Effector CD8-positive, alpha-beta T cell (primary cell): Measurements from ENCODE around the gene PLEKHG4B.
"Not testable (repeated sequence)": the region's sequence is repeated elsewhere in the genome, so short reads cannot be mapped to it uniquely, and the experiment has no call there.

Source experiments
- DNase-seq: peaks from one replicate; lab custom pipeline; 2025; lab: John Stamatoyannopoulos, UW

The PLEKHG4B gene

DNA sequence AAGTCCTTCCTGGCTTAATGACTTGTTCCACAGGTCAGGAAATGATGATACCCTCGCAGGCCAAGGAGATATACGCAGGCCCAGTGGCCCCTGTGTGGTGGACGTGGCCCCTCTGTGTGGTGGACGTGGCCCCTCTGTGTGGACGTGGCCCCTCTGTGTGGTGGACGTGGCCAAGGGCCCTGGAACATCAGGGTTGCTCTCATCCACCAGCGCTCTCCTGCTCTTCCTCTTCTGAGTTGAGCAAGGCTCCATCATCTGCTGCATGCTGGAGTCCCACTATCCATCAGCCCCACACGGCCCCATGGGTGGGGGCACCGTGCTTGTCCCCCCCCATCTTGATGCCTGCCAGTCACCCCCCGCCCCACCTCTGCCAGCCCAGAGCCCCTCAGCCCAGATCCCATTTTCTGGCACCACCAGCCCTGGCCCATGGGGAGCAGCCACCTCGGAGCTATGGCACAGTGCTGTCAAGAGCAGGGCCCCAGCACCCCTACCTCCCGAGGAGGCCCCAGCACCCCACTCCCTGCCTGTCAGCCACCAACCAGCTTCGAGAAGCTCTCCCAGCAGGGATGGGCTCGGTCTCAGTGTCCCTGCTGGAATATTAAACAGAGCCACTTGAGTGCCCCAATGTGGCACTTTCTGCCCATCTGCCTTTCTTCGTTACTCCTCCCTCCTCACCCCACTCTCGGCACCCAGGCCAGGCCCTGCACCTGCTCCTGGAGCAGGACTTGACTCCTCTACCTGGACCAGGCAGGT is 107.4 kb downstream of the PLEKHG4B start:
- DNase-seq: no peak

DNA sequence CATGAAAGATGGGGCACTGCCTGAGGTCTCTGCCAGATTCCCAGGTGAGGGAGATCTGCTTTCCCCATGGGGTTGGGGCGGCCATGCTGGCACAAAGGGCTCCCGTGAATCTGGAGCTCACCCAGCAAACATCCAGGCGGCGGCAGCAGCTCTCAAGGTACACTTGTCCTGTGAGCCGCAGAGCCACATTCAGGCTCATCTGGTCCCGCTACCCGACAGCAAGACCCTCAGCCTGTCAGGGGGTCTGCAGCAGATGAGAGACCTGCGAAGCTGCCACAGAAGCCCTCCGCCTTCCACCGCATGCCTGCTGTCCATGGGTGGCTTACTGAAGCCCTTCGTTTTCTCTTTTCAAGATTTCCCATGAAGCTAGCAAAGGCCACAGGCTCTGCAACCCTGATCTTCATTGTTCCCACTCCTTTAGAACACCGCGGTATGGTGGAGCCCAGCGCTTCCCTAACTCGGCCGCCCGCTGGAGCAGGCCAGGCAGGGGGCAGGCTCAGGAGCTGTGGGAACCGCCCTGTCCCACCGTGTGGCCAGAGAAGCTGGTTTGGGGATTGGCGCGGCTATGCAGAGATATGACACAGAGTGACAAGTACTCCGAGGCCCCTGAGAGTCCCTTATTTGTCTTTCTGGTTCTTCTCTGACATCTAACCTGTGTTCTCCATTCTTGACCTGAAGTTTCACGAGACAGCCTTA is 108.1 kb downstream of the PLEKHG4B start:
- DNase-seq: no peak

DNA sequence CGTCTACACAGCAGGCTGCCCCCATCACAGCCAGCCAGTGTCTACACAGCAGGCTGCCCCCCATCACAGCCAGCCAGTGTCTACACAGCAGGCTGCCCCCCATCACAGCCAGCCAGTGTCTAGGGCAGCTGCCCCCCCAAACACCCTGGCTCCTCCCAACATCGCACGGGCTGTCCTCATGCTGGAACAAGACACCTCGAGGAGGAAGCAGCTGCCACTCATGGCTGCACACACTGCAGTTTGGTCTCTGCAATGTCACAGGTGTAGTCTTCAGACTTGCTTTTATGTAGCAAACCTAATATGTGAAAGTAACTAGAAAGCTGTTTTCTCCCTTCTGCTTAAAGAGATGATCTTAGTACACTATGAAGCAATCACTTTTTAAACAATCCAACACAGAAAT is 109.0 kb downstream of the PLEKHG4B start:
- DNase-seq: no peak

DNA sequence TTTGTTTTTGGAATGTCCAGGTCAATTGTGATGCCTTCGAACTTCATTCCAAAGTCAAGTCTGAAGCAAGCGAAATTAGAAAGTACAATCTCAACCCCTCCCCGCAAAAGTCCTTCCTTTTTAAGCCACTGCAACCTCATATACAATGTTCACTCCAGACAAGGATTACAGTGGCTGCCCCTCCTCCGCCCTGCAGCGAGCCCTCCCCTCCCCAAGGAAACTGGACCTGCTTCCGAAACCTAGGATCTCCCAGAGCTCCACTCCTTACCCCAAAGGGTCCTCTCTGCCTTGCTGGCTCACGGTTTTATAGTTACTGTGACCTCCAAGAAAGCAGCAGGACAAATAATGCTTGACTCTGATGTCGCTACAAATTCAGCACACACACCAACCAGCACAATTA is 109.7 kb downstream of the PLEKHG4B start:
- DNase-seq: no peak

DNA sequence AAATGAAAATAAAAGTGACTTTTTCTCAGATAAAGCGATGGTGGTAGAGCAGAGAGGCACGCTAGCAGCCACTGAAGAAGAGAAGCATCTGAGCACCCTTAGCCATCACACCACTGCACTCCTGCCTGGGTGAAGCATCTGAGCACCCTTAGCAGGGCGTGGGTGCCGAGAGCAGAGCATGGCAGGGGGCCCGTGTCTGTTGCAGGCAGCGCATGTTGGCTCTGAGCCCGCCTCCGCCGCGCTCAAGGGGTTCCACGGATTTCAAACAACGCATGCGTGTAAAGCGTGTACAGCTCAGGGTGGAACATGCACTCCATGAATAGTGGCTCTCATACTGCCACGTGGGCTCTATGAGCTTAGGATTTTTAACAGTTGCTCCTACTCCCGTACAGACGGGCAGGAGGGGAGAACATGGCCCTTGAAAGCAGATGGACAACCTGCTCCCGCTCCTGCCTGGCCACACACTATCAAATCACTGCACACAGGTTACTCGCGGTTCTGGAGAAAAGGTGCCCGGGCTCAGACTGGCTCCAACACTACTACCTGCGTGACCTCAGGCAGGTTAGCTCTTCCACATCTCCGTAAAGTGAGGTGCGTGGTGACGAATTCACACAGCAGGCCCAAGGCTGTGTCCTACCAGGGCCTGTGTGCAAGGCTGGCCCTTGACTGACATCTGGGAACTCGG is 111.4 kb downstream of the PLEKHG4B start:
- DNase-seq: no peak

DNA sequence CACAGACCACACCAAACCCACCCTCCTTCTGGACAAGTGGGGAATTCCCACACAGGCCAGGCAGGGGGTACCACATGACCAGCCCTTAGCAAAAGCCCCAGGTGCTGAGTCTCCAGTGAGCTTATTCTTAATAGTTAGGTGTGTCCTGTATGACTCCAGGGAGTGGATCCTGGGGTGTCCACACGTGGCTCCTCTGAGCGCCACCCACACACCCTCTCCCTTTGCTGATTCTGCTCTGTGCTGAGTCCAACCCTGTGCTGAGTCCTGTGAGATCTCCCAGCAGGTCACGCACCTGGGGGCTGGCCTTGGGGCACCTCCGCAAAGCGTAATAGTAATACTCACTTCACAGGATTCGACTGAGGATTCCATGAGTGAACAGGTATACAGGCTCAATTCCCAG is 112.0 kb downstream of the PLEKHG4B start:
- no peak for DNase-seq

DNA sequence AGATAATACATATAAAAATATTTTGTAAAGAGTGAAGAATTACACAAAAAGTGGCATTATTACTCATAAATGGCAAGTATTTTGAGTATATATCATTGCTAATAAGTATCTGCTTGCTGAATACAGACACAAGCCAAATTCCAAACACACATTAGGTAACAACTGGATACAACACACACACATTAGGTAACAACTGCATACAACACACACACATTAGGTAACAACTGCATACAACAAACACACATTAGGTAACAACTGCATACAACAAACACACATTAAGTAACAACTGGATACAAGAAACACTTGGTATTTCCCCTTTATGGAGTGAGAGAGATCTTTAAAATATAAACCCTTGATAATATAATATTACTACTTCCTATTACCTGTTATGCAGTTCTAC is 112.5 kb downstream of the PLEKHG4B start:
- no peak for DNase-seq

DNA sequence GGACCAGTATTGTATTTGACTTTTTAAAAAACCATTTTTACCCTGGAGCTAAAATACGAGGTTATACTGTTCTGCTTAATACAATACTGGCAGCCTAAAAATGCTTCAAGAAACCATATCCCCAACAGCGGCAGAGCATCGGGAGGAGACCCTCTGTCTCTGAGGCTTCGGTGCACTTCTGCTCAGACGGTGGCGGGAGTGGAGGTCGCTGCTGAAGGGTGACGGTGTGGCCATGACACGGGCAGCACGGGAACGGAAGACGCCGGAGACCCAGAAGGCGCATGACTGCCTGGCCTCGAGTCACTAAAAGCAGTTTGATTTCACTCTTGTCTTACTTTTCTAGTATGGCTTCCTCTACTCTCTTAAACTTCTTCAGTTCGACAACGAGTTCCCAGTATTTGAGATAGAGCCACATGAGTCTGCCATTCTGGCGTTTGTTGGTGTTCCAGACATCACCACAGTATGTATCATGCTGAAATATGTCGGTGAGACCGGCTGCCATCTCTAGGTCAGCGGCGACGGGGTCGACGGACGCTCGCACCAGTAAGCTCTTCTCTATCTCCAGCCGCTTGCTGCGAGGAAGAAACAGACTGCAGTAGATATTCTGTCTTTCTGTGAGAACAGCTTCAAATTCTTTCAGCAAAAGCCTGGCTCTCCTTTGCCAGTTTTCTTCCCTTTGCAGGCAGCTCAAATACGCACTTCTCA is 113.2 kb downstream of the PLEKHG4B start:
- no peak for DNase-seq

DNA sequence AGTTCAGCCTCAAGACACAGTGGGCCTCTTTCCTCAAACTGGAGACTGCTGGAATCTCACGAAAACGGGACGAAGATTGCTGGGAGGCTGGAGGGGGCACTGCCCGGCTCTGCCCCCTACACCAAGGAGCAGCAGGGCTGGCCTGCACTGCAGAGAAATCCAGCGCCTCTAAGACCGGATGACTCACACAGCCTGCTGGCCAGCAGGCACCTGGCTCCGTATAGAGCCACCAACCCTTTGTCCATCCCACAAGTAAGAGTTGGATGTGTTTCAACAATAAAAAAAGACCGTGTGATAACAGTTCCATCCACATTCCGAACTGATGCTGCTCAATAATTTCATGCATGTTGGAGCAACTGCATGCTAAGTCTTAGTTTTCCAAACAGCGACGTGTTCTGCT is 114.4 kb downstream of the PLEKHG4B start:
- DNase-seq: no peak

DNA sequence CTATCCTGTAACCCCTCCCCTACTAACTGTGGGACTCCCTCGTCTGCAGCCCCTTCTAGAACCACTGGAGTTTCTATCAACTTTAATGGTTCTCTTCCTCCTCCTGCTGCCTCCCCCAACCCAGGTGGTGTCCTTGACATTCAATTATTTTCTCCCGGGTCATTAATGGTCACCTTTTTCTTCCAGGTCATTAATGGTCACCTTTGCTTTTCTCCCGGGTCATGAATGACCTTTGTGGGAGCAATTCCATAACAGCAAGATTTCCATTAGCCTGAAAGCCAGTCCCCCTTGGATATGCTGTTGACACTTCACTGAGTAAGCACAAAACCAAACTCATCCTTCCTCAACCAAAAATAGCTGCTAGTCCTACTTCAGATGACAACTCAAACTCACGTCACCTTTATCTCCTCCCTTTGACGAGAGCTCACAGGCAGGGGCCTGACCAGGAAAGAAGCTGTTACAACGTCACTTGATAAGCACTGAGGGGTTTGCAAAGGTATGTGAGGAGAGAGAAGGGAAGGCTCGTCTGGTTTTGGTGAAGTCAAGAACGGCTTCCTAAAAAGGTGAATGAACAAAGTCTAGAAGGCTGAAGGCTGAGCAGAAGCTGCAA is 115.1 kb downstream of the PLEKHG4B start:
- DNase-seq: no peak

DNA sequence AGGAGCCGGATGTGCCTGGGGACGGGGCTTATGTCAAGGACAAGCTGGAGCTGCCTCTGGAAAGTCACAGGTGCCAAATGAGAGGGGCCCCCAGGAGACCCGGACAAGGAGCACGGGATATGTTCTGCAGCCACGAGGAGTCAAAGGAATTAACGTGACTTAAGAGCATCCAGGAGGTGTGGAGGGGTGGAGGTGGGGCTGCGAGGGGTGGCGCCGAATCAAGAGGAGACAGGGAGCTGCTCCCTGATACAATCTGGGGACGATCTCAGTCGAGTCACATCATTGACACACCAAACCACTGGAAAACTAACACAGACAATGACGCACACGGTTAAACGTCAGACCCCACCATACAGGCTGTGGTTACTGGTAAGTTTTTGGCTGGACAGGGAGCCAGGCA is 115.6 kb downstream of the PLEKHG4B start:
- DNase-seq: no peak

DNA sequence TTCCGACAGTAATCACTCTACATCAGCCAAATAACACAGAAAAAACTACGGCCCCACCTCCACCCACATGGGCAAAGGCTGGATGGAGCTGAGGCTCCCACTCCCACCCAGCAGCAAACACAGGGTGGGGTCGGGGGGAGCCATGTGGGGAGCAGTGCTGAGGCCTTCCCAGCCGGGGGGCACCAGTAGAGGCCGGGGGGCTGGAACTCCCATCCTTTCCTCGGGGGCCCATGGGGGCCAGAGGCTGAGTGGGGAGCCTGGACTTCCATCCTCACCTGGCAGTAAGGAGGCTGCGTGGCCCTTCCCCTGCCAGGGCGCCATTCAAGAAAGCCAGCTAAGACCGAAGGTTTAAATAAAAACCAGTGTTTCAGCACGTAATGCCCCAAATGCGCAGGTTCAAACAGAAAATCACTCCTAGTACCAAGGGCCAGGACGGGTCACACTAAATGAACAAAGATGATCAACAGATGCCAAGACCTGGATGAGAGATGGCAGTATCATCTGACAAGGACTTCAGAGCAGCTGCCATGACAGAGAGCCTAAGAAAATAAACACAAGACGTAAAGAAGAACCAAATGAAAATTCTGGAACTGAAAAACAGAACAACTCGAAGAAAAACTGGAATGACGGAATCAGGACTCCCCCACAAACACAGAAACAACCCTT is 116.6 kb downstream of the PLEKHG4B start:
- DNase-seq: no peak

DNA sequence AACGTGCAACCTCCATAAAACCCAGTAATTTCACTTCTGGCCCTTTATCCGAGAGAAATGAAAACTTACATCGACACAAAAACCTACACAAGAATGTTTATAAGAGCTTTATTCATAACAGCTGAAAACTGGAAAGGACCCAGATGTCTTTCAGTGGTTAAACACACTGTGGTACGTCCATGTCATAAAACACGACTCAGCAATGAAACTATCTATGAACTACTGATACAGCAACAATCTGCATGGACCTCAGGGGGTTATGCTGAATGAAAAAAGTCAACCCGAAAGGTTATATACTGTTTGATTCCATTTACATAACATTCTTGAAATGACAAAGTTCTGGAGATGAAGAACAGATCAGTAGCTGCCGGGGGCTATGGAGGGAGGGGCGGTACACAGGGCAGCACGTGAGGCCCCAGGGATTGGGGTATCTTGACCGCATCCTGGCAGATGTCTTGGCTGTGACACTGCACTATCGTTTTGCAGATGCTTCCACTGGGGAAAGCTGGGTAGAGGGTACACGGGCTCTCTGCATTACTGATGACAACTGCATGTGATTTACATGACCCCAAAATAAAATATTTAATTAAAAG is 121.9 kb downstream of the PLEKHG4B start:
- no peak for DNase-seq

DNA sequence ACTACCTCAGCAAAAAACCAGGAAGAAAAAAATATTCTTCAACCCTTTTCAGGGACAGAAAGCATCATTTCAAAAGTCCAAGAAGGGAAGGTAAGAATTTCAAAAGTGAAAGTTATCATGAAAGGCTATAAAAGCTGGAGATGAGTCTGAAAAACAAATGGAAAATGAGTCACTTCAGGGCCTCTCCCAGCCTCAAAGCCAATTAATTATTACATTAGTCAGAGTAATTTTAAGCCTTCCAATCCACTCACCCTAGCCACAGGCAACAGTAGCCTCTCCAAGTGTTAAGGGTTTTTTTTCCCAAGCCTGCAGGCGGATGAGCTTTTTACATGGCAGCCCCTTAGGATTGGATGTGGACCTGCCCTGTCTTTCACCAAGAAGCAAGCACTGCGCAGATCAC is 123.3 kb downstream of the PLEKHG4B start:
- DNase-seq: not testable (repeated sequence)

DNA sequence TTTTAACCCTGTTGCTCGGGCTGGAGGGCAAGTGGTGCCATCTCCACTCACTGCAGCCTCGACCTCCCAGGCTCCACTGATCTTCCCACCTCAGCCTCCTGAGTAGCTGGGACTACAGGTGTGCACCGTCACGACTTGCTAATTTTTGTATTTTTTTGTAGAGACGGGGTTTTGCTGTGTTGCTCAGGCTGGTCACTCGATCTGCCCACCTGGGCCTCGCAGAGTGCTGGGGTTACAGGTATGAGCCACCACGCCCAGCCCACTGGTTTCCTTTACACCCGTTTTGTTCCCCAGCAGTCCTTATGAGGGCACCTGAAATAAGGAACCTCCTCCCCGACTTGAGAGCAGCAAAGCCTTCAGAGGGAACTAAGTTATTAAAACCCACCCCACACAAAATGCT is 124.1 kb downstream of the PLEKHG4B start:
- DNase-seq: not testable (repeated sequence)

DNA sequence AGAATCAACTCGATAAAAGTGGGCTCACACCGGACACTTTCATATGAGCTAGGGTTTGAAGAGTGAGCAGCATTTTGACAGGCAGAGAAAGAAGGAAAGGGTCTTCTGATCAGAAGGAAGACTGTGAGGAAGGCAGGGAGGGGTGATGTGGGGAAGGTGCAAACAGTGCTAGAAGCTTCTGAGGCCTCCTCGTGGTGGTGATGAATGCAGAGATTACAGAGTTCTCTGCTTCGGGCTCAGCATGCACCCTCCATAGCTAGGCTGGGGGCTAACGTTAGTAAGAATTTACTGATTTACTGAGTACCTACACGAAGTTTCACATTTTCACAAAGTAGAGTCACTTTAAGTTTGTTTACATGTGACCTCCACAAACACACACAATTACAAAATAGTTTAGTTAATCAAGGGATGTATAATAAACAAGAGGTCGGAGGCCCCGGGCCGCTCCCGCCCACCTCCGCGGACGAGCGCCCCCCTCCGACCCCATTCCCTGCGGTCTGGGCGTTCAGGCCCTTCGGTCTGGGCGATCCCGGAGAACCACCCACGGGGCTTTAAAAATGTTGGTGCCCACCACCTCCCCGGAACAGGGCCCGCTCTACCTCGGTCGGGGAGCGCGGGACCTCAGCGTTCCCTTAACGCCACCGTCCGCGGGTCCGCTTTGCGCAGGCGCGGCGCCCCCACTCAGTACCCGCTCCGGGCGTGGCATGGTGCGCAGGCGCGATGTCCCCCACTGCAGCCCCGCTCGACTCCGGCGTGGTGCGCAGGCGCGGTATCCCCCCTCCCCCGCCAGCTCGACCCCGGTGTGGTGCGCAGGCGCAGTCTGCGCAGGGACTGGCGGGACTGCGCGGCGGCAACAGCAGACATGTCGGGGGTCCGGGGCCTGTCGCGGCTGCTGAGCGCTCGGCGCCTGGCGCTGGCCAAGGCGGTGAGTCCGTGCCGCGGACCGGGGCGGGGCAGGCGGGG is 125.8 kb downstream of the PLEKHG4B start, which contains the start of the genes CCDC127 and SDHA:
CCDC127 (minus strand) TSS at position 660 of the 963 bp plus-strand sequence. CDS start 1,304 bp downstream, outside the sequence.
SDHA (plus strand) TSS at position 827 of the 963 bp plus-strand sequence; CDS start at position 863, 36 bp downstream.
- peak; percentile 98 for DNase-seq

DNA sequence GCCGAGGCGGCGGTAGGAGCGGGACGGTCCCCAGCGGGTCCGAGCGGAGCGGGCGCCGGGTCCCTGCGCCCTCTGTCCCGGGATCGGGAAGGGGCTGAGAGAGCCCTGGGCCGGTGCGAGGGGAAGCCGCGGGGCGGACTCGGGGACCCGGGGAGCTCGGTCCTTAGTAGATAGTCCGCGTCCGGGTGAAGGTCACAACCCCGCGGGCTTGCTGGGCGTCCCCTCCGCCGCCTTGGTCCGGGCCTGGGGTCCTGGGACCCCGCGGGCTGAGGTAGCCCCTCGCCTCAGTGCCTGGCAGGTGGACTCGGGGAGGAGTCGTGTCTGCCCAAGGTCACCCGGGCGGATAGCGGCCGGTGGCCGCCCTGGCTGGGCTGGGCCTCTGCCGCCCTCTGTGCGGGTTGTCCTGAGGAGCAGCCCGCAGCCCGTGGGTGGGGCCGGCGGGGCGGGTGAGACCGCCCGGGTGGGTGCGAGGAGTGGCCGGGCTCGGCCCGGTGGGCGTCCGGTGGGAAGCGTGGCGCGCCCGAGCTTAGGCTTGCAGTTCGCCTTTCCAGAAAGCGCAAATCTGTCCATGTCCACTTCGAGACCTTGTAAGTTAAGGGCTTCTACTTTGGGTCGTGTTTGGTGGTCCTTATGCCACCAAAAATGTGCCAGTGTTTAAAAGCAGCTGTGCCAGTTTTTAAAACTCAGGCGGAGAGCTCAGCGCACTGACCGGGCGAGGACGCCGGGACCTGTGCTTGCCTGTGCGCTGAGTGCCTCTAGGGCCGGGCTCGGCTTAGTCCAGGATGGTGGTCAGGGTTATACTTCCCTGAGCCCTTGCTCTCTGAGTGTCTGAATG is 126.7 kb downstream of the PLEKHG4B start:
- peak; percentile 20 for DNase-seq

DNA sequence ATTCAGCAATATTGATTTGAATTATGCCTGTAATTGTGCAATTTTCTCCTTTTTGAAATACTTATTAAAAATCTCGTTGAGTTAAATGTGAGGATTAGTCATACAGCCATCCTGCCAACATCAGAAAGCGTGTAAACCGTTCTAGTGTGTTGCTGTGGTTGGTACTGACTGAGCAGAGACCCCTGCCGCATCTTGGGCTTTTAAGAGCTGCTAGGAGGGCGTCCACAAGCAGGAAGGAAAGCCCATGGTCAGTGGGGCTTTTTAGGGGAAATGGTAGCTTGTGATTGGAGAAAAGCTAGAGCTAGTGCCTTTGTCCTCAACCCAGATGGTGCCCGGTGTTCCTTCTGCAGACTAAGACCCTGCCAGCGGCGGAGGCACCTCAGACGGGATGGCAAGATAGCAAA is 127.5 kb downstream of the PLEKHG4B start:
- DNase-seq: no peak

DNA sequence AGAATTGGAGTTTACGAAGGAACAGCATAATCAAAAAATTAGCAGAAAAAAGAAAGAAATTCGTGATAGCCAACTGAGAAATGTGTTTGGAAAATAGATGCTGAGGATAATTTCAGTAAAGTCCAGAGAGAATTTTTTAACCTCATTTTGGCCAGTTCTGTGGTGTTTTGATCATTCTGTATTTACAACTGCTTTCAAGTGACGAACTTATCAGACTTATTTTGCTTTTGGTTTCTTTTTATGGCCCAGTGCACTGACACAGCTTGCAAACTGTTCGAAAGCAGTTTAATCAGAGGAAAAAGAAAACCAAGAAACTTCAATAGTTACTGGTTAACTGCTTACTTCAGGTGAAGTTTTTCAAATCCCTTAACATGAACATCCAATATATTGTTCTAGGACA is 128.0 kb downstream of the PLEKHG4B start:
- DNase-seq: no peak
